Measurements from ENCODE around the gene NTNG2.

NTNG2 gene

DNA sequence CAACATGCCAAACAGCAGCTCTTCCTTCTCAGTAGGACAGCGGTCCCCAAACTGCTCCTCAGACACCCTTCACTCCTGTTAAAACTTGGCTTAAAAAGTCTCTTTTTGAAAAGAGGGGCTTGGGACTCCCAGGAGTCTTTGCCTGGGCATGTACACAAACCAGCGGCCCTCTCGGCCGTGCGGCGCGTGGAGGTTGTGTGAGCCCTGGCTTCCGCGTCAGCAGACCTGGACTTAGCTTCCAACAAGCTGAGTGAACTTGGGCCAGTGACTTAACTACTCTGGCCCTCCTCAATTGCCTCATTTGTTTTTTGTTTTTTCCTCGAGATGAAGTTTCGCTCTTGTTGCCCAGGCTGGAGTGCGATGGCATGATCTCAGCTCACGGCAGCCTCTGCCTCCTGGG, 15.3 kb upstream of the NTNG2 start:
- DNase-seq (ENCODE audit: low read depth in 2 of 2), result no peak

DNA sequence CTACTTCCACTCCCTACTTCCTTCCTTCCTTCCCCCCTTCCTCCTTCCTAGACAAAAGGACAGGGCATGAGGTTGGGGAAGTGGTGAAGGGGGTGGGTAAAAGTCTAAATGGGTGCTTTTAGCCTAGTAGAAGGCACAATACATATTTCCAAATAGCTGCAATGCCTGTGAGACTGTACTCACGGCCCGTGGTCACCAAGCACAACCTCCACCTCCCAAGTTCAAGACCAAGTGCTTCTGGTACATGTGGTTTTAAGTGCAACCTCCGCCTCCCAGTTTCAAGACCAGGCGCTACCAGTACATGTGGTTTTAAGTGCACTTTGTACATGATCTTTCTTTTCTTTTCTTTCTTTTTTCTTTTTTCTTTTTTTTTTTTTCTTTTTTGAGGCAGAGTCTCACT, 14.5 kb upstream of the NTNG2 start:
- no peak for DNase-seq (ENCODE audit: low read depth in 2 of 2)

DNA sequence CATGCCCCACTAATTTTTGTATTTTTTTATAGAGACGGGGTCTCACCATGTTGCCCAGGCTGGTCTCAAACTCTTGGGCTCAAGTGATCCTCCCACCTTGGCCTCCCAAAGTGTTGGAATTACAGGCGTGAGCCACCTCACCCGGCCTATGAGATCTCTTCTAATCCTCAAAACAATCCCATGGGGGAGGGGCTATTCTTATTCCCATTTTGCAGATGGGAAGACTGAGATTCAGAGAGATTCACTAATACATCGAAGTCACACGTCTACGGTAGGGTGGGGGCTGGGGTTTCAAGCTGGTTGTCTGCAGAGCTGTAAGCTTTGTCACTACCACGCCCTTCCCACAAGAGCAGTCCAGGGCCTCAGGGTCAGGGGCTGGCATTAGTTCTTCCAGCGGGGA, 14.0 kb upstream of the NTNG2 start:
- no peak for DNase-seq (ENCODE audit: low read depth in 2 of 2)

DNA sequence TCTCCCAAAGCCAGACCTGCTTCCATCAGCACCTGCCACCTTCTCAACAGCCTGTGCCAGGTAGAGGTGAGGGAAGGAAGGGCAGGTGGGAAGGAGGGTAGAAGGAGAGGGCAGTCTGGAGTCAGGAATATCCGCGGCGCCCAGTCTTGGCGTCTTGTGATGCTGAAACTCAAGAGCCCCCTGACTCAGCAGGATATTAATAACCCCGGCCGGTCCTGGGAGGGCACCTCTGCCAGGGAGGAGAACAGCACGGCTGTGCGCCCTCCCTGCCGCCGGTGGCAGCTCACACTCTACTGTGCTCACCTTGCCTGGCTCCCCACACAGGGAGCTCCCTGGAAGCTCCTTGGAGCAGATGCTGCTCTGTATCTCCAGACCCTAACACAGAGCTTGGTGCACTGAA, 11.6 kb upstream of the NTNG2 start:
- no peak for DNase-seq (ENCODE audit: low read depth in 2 of 2)

DNA sequence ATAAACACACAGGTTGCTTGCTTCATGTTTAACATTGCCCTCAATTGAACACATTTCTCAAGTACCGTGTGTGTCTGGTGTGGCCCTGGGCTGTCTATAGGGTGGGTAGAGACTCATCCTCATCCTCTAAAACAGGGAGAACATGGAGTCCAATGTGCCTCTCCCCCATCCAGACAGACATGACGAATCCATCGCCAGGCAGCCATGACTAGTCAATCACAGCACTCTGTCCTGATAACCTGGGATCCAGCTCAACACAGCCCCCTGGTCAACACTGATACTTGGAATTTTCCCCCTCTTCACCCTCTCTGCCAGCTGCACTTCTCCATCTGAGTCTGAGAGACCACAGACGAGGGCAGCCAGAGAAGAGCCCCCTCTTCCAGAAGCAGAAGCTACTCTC, 10.7 kb upstream of the NTNG2 start:
- no peak for DNase-seq (ENCODE audit: low read depth in 2 of 2)

DNA sequence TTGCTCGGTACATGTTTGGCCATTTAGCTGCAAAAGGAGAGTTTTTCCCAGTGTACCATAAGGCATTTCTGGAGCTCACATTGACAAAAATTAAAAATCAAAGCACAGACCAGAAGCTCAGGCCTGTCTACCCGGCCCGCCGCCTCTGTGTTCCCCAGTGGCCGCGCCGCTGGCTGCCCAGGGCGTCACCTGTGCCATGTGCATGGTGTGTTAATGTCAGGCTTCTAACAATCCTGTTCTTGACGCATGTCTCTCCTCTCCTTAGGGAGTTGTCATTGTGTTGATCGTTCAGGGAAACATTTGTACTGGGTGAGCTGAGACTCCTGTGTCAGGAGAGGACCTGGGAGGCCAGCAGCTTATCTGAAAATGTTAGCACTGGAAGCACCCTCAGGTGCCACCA, 9.6 kb upstream of the NTNG2 start:
- no peak for DNase-seq (ENCODE audit: low read depth in 2 of 2)

DNA sequence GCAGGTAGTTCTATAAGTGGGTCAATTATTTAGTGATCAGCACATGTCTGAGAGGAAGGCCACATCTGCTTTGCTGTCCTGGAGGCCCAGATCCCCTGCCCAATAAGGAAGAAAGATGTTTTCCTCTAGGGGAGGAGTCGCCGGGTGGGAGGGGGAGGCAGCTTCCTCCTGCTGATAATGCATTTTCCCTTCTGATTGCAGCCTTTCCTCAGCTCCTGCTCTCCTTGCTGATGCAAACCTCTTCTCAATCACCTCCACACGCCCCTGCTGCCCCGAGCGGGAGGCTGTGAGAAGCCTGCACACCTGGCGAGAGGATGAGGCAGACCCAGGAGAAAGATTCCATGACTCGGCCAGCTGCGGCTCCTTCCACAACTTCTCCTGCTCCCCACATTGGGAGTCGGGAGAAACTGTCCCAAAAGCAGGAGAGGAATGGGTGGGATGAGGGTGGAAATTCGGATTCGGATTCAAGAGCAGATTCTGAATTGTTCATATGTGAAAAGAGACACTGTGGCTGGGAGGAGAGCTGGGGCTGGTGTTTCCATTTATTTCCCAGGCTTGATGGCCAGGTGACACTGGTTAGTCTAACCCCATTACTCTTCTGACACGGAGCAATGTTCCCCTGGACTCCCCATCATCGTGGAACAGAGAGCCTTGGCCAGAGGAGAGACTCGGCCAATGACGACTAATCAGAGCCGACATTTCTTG, 6.8 kb upstream of the NTNG2 start:
- no peak for DNase-seq (ENCODE audit: low read depth in 2 of 2)

DNA sequence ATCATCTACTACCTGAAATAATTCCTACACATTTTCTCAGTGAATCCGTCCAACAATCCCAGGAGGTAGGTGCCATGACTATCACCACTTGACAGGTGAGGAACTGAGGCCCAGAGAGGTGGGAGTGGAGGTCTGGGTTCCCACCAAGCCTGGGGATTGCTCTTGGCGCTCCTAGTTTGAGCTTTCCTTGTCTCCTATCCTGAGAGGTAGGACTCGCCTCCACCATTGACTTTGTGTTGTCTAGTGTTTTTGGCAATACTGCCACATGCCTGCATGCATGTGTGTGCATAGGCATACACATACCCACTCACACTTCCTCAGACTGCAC, 6.3 kb upstream of the NTNG2 start:
- no peak for DNase-seq (ENCODE audit: low read depth in 2 of 2)

DNA sequence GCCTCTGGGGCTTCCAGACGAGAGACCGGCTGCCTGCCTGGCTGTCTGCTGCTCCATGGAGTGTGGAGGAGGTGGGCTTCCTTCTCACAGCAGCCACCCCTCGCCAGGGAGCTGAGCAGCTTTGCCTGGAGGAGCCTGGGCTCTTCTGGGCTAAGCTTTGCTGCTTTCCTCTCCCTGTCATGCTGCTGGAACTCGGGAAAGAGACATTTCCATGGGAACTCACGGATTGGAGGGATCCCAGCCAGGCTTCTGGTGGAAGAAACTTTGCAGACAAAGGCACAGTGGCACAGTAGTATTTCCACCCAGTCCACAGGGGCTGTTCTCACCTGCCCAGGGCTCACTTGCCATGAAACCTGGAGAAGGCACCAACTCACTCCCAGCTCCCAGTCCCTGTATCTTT, 5.6 kb upstream of the NTNG2 start:
- no peak for DNase-seq (ENCODE audit: low read depth in 2 of 2)

DNA sequence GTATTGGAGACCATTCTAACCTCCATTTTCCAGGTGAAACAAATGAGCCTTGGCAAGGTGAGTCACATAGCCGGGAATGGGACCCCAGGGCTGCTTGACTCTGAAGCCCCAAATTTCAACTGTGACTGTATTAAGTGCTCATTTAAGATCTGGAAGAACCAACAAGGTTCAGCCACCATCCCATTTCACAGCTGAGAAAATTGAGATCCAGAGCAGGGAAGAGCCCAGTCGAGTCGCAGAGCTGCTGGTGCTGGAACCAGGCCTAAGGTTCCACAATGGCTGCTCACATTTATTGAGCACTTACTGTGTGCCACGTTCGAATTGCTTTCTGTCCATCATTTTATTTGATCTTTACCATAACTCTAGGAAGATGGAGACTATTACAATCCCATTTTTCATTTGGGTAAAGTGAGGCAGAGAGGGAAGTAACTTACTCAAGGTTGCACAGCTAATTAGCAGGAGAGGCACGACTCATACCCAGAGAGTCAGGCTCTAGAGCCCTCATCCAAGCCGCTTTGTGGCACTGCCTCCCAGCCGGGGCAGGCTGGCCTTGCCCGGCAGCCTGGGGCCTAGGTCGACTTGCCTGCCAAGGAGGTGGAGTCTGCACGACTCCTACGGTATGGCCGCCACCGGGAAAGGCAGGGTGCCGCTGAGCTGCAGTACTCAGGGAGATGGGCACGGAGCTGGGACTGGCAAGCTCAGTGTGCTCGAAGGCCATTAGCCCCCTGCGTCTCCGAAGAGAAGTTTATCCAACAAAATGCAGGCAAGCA, 4.3 kb upstream of the NTNG2 start:
- DNase-seq (ENCODE audit: low read depth in 2 of 2), result no peak

DNA sequence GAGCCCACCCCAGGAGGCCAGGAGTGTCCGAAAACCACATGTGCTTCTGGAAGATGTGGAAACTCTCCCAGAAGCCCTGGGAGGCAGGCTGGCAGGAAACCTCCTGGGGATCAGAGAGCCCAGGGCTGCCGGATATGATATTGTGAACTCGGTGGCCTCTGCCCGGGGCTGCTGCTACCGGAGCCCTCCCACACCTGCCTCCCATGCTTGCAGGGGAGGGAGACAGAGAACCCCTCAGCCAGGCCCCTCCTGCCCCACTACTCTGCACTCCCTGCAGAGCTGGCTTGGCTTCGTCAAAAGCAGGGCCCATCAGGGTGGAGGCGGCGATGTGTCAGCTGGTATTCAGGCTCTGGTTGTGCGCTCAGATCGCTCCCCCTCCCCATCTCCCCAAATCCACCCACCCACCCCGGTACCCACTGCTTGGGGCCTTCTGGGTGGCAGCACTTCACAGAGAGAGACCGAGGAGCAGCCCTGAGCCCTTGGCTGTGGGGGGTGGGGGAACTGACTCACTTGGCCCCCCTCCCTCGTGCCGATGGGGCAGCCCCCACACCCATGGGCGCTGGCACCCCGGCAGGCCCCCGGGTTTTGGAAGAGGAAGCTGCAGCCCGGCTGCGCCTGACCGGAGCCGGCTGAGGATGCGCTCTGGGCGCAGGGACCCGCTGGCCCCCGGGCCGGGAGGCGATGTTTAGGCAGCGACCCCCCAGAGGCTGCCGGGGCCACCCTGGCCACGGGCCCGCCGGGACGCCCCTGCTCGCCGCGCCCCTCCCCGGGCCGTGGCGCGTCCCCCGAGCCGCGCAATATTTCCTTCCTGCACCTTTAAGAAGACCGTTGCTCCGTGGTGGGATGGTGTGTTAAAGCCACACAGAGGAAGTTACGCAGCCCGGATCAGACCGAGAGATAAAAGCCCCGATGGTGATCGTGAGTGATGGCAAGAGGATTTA, 786 bp upstream of the NTNG2 start:
- no peak for DNase-seq (ENCODE audit: low read depth in 2 of 2)

DNA sequence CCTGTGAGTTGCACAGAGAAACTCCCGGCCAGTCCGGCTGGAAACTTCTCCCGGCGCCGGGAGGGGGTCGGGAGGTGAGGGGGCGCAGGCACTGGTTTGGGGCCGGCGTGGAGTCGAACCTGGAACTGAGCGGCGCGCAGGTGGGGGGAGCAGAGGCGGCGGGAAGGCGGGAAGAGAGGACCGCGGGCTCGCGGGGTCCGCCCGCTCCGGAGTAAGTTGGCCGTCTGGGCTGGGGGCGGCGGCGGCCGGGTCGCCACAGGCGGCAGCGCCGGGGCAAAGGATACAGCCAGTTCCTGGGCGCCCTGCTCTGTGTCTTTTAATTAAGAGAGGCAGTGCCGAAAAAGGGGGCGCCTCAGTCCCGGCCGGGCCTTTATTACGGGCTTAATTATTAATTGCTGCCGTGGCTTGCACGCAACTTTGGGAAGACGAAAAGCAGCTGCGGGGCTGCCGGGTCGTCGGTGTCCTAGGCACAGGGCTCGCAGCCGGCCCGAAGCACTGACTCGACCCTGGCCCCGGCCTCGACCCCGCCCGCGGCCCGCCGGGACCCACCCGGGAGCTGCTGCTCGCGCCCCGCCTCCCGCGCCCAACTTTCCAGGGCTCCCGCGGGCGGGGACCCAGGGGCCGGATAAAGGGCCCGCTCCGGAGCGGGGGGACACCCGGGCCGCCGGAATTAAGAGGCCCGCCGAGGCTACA, 1.1 kb downstream of the NTNG2 start:
- DNase-seq (ENCODE audit: low read depth in 2 of 2), result no peak

DNA sequence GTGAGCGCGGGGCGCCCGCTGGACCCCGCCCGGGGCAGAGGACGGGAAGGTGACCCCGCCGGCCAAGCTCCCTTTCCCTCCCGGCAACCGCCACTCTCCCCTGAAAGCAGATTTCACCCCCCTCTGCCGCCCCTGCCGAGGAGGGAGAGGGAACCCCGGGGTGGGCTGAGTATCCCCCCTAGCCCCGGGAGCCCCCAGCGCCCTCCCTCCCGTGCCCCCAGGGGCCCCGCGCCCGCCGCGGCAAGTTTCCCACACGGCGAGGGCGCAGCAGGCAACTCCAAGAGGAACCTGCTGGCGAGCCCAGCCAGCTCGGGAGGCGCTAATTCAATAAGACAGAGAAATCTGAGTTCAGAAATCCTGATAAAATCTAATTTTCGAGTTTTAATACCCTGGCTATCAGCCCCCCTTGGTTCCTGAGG, 1.6 kb downstream of the NTNG2 start:
- no peak for DNase-seq (ENCODE audit: low read depth in 2 of 2)

DNA sequence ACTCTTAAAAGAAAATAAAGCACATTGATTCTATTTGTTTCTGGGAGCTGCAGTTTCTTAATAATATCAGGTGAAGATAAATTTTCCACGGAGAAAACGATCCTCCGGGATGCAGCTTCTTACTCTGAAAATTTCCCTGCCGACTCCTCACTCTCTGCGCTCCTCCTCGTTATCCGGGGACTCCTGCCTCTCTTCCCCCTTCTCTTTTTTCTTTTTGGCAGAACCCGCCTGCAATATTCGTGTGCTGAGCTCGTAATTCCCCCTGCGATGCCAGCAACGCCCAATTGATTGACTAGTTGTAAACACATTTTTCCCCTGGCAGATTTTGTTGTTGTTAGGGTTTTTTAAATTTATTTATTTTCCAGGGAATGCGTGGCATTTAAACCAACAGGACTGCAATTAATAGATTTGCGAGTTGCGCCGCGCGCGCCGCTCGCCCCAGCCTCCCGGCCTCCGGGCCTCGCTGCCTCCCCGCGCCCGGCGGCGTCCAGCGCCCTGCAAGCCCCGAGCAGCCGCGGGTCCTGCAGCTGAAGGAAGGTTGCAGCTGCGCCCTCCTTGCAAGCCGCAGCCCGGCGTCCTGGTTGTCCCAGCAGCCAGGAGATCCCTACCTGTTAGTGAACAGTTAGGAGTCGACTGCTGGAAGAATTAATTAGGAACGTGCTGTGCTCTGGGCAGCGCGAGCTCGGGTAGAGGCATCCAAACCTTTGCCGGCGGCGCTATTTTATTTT, 2.2 kb downstream of the NTNG2 start:
- DNase-seq (ENCODE audit: low read depth in 2 of 2), result no peak

DNA sequence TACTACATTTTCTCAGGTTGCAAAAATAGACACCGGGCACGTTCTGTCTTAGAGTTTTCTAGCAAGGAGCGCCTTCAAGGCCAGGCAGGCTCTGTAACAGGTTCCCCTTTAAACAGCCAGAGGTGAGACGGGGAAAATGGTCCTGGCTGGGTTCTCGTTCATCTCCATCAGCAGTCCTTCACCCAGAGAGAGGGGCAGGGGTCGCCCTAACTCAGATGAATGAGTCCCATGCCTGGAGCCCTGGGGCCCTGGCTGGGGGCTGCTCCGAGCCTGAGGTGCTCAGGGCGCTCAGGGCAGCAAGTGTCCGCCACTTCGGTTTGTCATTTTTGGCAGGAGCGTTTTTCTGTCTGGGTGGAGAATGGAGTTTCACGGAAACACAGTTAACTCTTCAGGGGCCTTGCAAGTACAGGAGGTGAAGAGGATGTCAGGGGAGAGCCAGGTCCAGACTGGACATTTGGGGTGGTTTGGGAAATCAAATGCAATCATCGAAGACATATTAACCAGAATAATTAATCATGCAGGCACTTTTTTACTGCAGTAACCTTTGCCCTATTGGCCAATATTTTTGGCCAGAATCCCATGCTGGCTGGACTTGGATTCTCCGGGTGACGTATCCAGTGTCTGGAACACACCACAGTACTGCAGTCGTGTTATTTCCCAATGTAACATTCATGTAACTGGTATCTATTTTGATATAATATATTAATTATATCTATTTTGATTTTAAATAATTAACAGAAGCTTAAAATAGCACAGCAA, 2.9 kb downstream of the NTNG2 start:
- DNase-seq (ENCODE audit: low read depth in 2 of 2), result no peak

DNA sequence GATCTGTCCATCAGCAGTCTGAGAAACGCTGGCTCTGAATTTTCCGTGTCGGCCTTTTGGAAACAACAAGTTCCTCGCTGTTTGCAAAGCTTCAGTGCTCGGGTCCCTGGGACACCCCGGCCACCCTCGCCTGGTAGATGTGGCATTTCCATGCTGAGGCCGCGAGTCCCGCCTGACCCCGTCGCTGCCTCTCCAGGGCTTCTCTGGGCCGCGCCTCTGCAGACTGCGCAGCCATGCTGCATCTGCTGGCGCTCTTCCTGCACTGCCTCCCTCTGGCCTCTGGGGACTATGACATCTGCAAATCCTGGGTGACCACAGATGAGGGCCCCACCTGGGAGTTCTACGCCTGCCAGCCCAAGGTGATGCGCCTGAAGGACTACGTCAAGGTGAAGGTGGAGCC, 4.7 kb downstream of the NTNG2 start:
- DNase-seq (ENCODE audit: low read depth in 2 of 2), result no peak

DNA sequence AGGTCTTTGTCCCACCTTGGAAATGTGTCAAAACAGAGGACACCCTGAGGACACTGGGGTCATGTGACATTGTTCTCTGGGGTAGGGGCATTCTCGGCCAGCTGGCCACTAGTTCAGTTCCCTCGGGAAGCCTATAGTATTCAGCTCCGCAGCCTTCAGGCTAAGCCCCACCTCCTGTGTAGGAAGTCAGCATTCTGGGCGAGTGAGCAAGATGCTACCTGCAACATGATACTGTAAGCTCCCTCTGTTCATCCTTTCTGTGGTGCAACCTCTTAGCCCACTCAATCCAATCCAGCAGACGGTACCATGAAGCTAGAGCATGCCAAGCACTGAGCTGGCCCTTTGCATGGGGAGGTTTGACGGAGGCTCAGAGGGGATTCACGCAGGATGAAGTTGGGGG, 5.3 kb downstream of the NTNG2 start:
- no peak for DNase-seq (ENCODE audit: low read depth in 2 of 2)

DNA sequence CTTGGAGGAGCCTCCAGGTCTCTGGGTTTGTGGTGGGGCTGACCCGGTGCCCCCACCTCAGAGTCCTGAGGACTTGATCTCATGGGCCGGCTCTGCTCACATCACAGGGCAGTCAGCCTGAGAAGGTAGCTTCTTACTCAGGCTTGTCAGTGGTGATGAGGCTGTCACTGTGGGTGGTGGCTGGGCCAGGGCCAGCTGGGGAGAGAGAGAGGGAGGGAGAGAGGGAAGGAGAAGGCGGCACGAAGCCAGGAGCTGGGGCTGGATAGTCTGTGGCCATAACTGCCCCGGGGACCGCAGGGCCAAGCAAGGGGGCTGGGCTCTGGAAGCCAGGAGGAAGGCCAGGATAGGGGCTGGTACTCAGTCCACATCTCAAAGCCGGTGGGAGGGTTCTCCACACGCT, 6.5 kb downstream of the NTNG2 start:
- DNase-seq (ENCODE audit: low read depth in 2 of 2), result no peak

DNA sequence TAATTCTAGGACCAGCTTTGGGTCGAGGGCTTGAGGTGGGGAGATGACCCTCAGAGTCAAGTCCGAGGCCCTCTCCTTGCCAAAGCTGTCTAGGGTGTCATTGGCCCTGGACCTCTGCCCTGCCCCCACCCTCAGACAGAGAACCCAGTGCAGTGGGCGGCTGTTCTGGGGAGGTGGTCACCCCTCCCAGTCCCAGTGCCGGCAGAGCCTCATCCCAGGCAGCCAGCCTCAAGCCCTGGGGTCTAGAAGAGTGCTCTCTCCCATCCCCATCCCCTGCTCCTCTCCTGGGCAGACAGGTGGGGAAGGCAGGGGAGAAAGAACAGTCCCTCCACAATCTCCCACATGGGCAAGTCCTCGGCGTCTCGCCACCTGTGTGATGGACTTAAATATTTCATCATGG, 7.0 kb downstream of the NTNG2 start:
- no peak for DNase-seq (ENCODE audit: low read depth in 2 of 2)

DNA sequence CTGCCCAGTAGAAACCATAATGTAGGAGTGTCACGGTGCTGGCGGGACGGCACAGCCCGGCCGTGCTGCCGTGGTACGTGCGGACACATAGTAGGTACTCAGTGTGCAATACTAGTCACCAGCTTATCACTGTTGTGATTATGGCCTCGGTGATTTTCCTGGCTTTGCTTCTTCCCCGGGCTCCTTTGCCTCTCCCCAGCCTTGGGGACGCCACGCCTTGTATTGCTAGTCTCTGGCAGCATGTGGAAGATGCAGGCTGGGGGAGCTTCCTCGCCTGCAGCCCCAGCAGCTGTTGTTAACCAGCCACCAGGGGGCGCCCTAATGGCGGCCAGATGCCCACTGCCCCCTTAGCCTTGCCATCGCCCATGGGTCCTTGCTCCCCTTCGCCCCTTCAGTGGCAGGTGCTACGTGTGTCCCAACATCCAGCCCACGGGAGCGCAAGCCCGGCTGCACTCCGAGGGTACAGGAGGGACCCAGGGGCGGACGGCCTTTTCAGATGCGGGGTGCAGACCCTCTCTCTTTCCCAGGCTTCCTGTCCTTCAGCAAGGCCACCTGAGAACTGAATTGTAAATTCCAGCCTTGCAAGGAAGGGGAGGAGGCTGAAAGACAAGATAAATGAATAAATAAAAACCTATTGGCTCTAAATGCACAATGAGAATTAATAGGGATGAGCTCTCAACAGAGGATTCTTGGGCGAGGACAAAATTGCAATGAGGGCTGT, 8.0 kb downstream of the NTNG2 start:
- peak; percentile 39 to 41 for DNase-seq (ENCODE audit: low read depth in 2 of 2)
